ENCODE measurements around the gene CABP4. TPM values are rescaled to one million over a fixed set of nuclear protein-coding genes. Genes with fewer than 3 reads are reported as not detected.
A peak's percentile ranks its signal among the peaks of the same experiment; 100 is the strongest.

Gene CABP4
- total RNA-seq (2014; rRNA removed; shearing (Covaris generic)): not detected in 2 replicates

- Histone ChIP-seq H3K27me3 (ENCODE audit: control insufficient read depth, insufficient read depth, low read length) (no peaks in the 10 kb centered on the region), H3K36me3 (replicated peaks; ENCODE audit: control insufficient read depth, insufficient read depth, low read length) (no peaks in the 10 kb centered on the region)
Observed at GRCh38 chr11:67455054-67455453, at the start of gene CABP4. Gene CABP4 (plus strand): TSS chr11:67455354. CDS start chr11:67455424, 70 bp downstream.

DNA sequence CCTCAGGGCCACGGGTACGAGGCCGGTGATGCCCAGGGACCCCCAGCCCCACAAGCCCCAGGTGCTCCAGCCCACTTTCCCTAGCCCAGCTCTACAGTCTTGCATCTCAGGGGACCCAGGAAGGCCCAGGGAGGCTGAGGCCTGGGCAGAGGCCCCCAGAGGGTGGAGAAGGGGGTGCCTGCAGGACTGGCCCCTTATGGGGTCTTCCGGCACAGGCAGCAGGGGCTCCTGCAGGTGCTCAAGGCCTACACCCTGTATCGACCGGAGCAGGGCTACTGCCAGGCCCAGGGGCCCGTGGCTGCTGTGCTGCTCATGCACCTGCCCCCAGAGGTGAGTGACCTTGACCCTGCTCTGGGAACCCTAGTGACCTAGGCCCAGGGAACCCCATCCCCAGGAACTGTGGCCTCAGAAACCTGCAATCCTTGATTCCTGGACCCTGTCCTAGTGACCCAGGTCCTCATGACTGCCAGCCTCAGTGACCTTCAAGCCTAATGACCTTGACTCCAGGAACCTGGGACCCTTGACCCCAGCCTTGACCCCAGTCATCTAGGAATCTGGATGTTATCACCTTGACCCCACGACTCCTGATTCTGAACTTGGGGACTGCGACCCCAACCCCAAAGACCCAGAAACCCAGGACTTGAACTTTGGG lies 49.3 kb upstream of the CABP4 start:
- Histone ChIP-seq H3K27me3 (ENCODE audit: control insufficient read depth, insufficient read depth, low read length) (no peaks in the 10 kb centered on the region), H3K36me3 (replicated peaks; ENCODE audit: control insufficient read depth, insufficient read depth, low read length) (no peaks in the 10 kb centered on the region), H3K4me3 (ENCODE audit: insufficient read depth, low read depth, low read length) (no peak overlapping the region)
- DNase-seq: no peak

More at GRCh38 chr11:67455054-67455453, at the start of gene CABP4:
- no peak within 1 kb of the TSS for H3K4me3 ChIP-seq (ENCODE audit: insufficient read depth, low read depth, low read length)
- no peak for DNase-seq

- DNase-seq: no peak
- Histone ChIP-seq H3K36me3 (replicated peaks; ENCODE audit: control insufficient read depth, insufficient read depth, low read length) (no peaks in the 10 kb centered on the region), H3K27me3 (ENCODE audit: control insufficient read depth, insufficient read depth, low read length) (no peaks in the 10 kb centered on the region)
Observed at GRCh38 chr11:67406420-67406968, 48.7 kb upstream of the CABP4 start.

GRCh38 chr11:67406969-67407687 lies 48.0 kb upstream of the CABP4 start:
- Histone ChIP-seq H3K4me3 (ENCODE audit: insufficient read depth, low read depth, low read length) (no peak overlapping the region), H3K36me3 (replicated peaks; ENCODE audit: control insufficient read depth, insufficient read depth, low read length) (no peaks in the 10 kb centered on the region), H3K27me3 (ENCODE audit: control insufficient read depth, insufficient read depth, low read length) (peaks cover 5% of the 10 kb centered on the region)
- no peak for DNase-seq

More at GRCh38 chr11:67406420-67406968, 48.7 kb upstream of the CABP4 start:
- no peak overlapping the region for H3K4me3 ChIP-seq (ENCODE audit: insufficient read depth, low read depth, low read length)

- Histone ChIP-seq H3K27me3 (ENCODE audit: control insufficient read depth, insufficient read depth, low read length) (peaks cover 6% of the 10 kb centered on the region), H3K36me3 (replicated peaks; ENCODE audit: control insufficient read depth, insufficient read depth, low read length) (no peaks in the 10 kb centered on the region), H3K4me3 (ENCODE audit: insufficient read depth, low read depth, low read length) (no peak overlapping the region)
- no peak for DNase-seq
Observed at GRCh38 chr11:67407688-67408163, 47.4 kb upstream of the CABP4 start.

DNA sequence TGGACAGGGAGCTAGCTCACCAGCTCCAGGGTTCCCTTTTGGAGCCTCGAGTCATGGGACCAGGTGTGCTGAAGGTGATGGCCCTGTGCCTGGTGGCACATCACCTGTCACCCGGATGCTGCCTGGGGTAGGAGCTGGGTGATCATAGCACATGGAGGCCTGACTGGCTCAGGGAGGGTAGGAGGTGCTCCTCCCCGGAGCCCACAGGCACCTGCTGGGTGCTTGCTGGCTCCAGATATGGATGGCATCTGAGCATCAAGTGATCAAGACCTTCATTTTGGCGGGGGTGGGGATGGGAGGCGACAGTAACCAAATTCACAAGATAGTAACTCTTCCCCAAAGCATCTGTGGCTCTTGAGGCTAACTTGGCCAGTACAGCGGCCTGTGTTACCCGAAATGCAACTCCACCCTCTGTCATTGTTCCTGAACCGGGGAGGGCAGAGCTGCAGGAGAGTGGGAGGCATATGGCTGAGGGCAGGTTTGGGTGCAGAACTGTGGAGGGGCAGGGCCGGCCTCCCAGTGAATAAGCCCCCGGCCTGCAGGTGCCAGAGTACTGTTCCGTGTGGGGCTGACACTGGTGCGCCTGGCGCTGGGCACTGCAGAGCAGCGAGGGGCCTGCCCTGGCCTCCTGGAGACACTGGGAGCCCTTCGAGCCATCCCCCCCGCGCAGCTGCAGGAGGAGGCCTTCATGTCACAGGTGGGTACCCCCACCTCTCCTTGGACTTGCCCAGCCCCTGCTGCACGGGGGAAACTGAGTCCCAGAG lies 46.5 kb upstream of the CABP4 start:
- Histone ChIP-seq H3K27me3 (ENCODE audit: control insufficient read depth, insufficient read depth, low read length) (peaks cover 6% of the 10 kb centered on the region), H3K36me3 (replicated peaks; ENCODE audit: control insufficient read depth, insufficient read depth, low read length) (no peaks in the 10 kb centered on the region), H3K4me3 (ENCODE audit: insufficient read depth, low read depth, low read length) (no peak overlapping the region)
- no peak for DNase-seq

DNA sequence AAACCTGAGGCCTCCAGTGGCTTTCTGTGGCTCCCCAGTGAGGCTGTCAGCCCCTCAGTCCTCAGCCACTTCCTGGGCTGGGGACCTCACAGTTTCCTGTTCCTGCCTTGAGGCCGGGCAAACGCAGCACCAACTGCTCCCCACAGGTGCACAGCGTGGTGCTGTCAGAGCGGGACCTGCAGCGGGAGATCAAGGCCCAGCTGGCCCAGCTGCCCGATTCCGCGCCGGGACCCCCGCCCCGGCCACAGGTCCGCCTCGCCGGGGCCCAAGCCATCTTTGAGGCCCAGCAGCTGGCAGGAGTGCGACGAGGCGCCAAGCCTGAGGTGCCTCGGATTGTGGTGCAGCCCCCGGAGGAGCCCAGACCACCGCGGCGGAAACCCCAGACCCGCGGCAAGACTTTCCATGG lies 45.9 kb upstream of the CABP4 start:
- DNase-seq: peak; percentile 73
- Histone ChIP-seq H3K4me3 (ENCODE audit: insufficient read depth, low read depth, low read length) (no peak overlapping the region), H3K36me3 (replicated peaks; ENCODE audit: control insufficient read depth, insufficient read depth, low read length) (no peaks in the 10 kb centered on the region), H3K27me3 (ENCODE audit: control insufficient read depth, insufficient read depth, low read length) (peaks cover 6% of the 10 kb centered on the region)

GRCh38 chr11:67409781-67410368 lies 45.3 kb upstream of the CABP4 start:
- Histone ChIP-seq H3K27me3 (ENCODE audit: control insufficient read depth, insufficient read depth, low read length) (peaks cover 7% of the 10 kb centered on the region), H3K36me3 (replicated peaks; ENCODE audit: control insufficient read depth, insufficient read depth, low read length) (no peaks in the 10 kb centered on the region), H3K4me3 (ENCODE audit: insufficient read depth, low read depth, low read length) (no peak overlapping the region)
- DNase-seq: peak; percentile 96

DNA sequence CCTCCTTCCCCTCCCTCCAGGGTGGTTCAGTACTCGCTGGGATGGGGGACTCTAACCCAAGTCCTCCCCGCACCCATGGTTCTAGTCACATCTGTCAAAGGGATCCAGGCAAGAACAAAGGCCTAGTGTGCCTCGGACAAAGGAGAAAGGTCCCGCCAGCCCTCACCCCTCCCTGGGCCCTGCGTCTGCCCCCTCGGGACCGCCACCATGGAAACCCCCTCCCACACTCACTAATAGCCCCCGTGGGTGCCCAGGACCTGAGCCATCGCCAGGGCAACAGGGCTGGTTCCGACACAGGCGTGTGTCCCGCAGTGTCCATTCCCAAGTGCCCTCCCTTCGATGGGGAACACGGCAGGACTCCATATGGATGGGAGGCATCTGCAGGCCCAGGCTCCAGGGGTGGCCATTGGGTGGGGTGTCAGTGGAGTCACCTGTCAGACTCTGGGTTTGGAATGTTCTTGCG lies 44.8 kb upstream of the CABP4 start:
- H3K4me3 ChIP-seq (ENCODE audit: insufficient read depth, low read depth, low read length): no peak overlapping the region

GRCh38 chr11:67410984-67411784 lies 44.0 kb upstream of the CABP4 start:
- H3K27me3 ChIP-seq (ENCODE audit: control insufficient read depth, insufficient read depth, low read length): peaks cover 13% of the 10 kb centered on the region
- no peak overlapping the region for H3K4me3 ChIP-seq (ENCODE audit: insufficient read depth, low read depth, low read length)
- no peak for DNase-seq
- no peaks in the 10 kb centered on the region for H3K36me3 ChIP-seq (replicated peaks; ENCODE audit: control insufficient read depth, insufficient read depth, low read length)

More for the DNA sequence above, 44.8 kb upstream of the CABP4 start:
- no peak for DNase-seq
- H3K27me3 ChIP-seq (ENCODE audit: control insufficient read depth, insufficient read depth, low read length): peaks cover 11% of the 10 kb centered on the region
- no peaks in the 10 kb centered on the region for H3K36me3 ChIP-seq (replicated peaks; ENCODE audit: control insufficient read depth, insufficient read depth, low read length)

GRCh38 chr11:67411785-67412152 lies 43.4 kb upstream of the CABP4 start:
- no peak for DNase-seq
- H3K36me3 ChIP-seq (replicated peaks; ENCODE audit: control insufficient read depth, insufficient read depth, low read length): no peaks in the 10 kb centered on the region
- no peak overlapping the region for H3K4me3 ChIP-seq (ENCODE audit: insufficient read depth, low read depth, low read length)
- H3K27me3 ChIP-seq (ENCODE audit: control insufficient read depth, insufficient read depth, low read length): peaks cover 13% of the 10 kb centered on the region

- H3K4me3 ChIP-seq (ENCODE audit: insufficient read depth, low read depth, low read length): no peak overlapping the region
- peaks cover 13% of the 10 kb centered on the region for H3K27me3 ChIP-seq (ENCODE audit: control insufficient read depth, insufficient read depth, low read length)
- DNase-seq: no peak
- H3K36me3 ChIP-seq (replicated peaks; ENCODE audit: control insufficient read depth, insufficient read depth, low read length): no peaks in the 10 kb centered on the region
Observed at GRCh38 chr11:67412495-67413179, 42.5 kb upstream of the CABP4 start.

DNA sequence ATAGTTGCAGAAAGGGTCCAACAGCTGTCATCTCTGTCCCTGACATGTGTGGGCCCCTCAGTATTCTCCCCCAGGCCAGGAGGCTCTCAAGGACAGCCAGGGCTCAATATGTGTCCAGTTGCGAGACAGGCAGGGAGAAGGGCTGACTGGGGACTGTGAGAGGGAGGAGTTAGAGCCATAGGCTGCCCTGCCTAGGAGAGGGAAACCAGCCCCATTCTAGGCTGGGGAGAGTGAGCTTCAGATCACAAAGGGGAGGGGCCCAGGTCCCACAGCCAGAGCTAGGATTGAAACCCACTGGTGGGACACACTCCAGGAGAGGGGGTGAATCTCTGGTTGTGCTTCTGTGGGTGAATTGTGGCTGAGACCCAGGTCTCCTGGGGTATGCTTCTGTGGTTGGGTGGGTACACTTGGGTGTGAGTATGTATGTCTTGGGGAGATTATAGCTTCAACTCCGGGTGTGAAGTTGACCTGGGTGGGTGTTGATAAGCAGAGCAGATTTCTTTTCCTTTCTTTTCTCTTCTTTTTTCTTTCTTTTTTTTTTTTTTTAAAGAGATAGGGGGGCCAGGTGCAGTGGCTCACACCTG lies 41.8 kb upstream of the CABP4 start:
- Histone ChIP-seq H3K36me3 (replicated peaks; ENCODE audit: control insufficient read depth, insufficient read depth, low read length) (no peaks in the 10 kb centered on the region), H3K4me3 (ENCODE audit: insufficient read depth, low read depth, low read length) (no peak overlapping the region), H3K27me3 (ENCODE audit: control insufficient read depth, insufficient read depth, low read length) (peaks cover 13% of the 10 kb centered on the region)
- no peak for DNase-seq

Measured in H7 (cell line).